Caco-2 (cell line): Measurements from ENCODE around the gene UBE2Q1. TPM values are rescaled to one million over a fixed set of nuclear protein-coding genes. Genes with fewer than 3 reads are reported as not detected.

Experiments
- BruUV-seq: library from RNA; stranded (reverse); fragments of 400-500 nt; replicated peaks from 2 replicates; lab custom pipeline; 2021; lab: Mats Ljungman, UMichigan
- CTCF ChIA-PET: fragments of 300-600 bp; sonication (Branson Sonifier 250); formaldehyde crosslinking; loops from one replicate; lab custom pipeline; 2022; ENCODE audit warnings: antibody characterized with exemption; lab: Charles Lee
- POLR2A ChIA-PET: fragments of 300-600 bp; sonication (Branson Sonifier 250); formaldehyde crosslinking; loops from one replicate; lab custom pipeline; 2022; ENCODE audit warnings: antibody characterized with exemption; lab: Charles Lee
- DNase-seq, 2 experiments: peaks; one replicate each; pipeline versions ENCODE4 v3.0.0 to v3.0.0-alpha.2; 2020 to 2022
- H3K27me3 ChIP-seq: replicated peaks from 2 replicates; pipeline ENCODE4 v1.6.0; 2011; ENCODE audit warnings: low read length; ENCODE audit not compliant: control insufficient read depth, insufficient read depth
- H3K36me3 ChIP-seq: 2 replicates; pipeline ENCODE4 v1.5.1; 2011; ENCODE audit warnings: low read length; ENCODE audit not compliant: control insufficient read depth, insufficient read depth
- H3K4me1 ChIP-seq: fragments of 250-450 bp; sonication (Bioruptor Pico); 2 replicates; pipeline ENCODE4 v1.5.1; 2020; ENCODE audit warnings: mild to moderate bottlenecking
- H3K4me3 ChIP-seq: 2 replicates; pipeline ENCODE4 v1.5.1; 2011; ENCODE audit warnings: low read depth, mild to moderate bottlenecking, control low read depth, low read length
- H3K9me3 ChIP-seq: fragments of 250-450 bp; sonication (Bioruptor Pico); 2 replicates; pipeline ENCODE4 v1.5.1; 2020; ENCODE audit warnings: mild to moderate bottlenecking, moderate library complexity
- H3K27ac Mint-ChIP-seq: one replicate; pipeline ENCODE4 v1.8.0; 2022; ENCODE audit warnings: mixed read lengths; ENCODE audit not compliant: unreplicated experiment
- H3K27me3 Mint-ChIP-seq: one replicate; pipeline ENCODE4 v1.8.0; 2022; ENCODE audit warnings: mixed read lengths; ENCODE audit not compliant: insufficient read depth, unreplicated experiment
- H3K36me3 Mint-ChIP-seq: one replicate; pipeline ENCODE4 v1.8.0; 2022; ENCODE audit warnings: mild to moderate bottlenecking, mixed read lengths; ENCODE audit not compliant: insufficient read depth, unreplicated experiment
- H3K4me1 Mint-ChIP-seq: one replicate; pipeline ENCODE4 v1.8.0; 2022; ENCODE audit warnings: low read depth, mixed read lengths; ENCODE audit not compliant: unreplicated experiment
- H3K4me3 Mint-ChIP-seq: one replicate; pipeline ENCODE4 v1.8.0; 2022; ENCODE audit warnings: mild to moderate bottlenecking, moderate library complexity, mixed read lengths; ENCODE audit not compliant: unreplicated experiment
- H3K9me3 Mint-ChIP-seq: one replicate; pipeline ENCODE4 v1.8.0; 2022; ENCODE audit warnings: mixed read lengths; ENCODE audit not compliant: unreplicated experiment
- intact Hi-C: fragments of 100-400 bp; cut with micrococcal nuclease; formaldehyde crosslinking; loops from one replicate; pipeline ENCODE4 v1.10.0; 2022; ENCODE audit not compliant: unreplicated experiment
- total RNA-seq: library from RNA; stranded (reverse); gene quantifications from 2 replicates; pipeline ENCODE4 v1.2.3, GENCODE V29; 2022
- TF ChIP-seq, protein P1 (sequence below), 2 experiments: fragments of 200-600 bp in 1 of 2; IDR thresholded peaks; 1 replicate in 1 of 2; 2 replicates in 1 of 2; pipeline versions ENCODE4 v1.5.1 to v1.8.0; 2011 to 2022; ENCODE audit warnings: antibody characterized with exemption in 1 of 2, control low read depth in 1 of 2, inconsistent platforms in 1 of 2, low read depth in 1 of 2, low read length in 1 of 2, mild to moderate bottlenecking in 1 of 2, moderate library complexity in 1 of 2; ENCODE audit not compliant: insufficient read depth in 1 of 2, severe bottlenecking in 1 of 2, unreplicated experiment in 1 of 2

The UBE2Q1 gene
- total RNA-seq, 1 experiment from 2014 or later, result 93.2 TPM

DNA sequence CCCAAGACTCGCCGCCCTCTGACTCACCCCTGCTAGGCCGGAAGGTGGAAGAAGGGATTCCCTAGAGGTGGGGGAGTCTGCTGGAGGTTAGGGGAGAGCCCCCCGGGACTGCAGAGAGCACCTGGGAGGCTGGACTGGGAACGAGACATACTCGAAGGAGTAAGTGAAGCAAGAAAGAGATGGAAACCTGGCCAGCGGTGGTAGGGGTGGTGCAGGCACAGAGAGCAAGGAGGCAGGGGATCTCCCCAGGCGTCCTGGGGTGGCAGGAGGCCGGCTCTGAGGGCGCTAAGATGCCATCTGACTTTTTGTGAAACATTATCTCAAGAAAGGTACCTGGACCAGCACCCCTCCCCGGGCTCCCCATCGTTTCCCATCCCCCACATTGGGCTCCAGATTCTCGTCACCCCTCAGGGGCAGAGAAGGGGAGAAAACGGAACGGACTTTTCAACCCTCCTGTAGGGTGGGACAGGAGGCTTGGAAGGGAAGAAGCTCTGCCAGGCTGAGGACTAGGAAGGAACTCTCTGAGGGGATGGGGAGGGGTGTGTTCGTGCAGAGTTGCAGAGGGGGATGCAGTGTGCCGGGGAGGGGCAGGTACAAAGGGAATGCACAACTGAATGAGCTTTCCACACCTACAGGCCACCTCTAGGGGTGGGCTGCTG is 9.8 kb upstream of the UBE2Q1 start:
- ChIA-PET POLR2A (no interaction called here), CTCF (interaction anchor here (0.6 to 1.4 kb wide), 4 partner anchors 9 to 88 kb away, joined by 3 to 17 read pairs (median 5); no protein-coding TSS in a partner anchor)
- no TSS peak for BruUV-seq
- Mint-ChIP-seq H3K27me3 (peaks cover 21% of the 10 kb centered on the region), H3K4me3 (peak overlapping the region; percentile 46), H3K27ac (no peak overlapping the region), H3K9me3 (no peaks in the 10 kb centered on the region), H3K4me1 (peaks cover 7% of the 10 kb centered on the region), H3K36me3 (peaks cover 4% of the 10 kb centered on the region)
- no peak for DNase-seq
- TF ChIP-seq, protein P1, sequence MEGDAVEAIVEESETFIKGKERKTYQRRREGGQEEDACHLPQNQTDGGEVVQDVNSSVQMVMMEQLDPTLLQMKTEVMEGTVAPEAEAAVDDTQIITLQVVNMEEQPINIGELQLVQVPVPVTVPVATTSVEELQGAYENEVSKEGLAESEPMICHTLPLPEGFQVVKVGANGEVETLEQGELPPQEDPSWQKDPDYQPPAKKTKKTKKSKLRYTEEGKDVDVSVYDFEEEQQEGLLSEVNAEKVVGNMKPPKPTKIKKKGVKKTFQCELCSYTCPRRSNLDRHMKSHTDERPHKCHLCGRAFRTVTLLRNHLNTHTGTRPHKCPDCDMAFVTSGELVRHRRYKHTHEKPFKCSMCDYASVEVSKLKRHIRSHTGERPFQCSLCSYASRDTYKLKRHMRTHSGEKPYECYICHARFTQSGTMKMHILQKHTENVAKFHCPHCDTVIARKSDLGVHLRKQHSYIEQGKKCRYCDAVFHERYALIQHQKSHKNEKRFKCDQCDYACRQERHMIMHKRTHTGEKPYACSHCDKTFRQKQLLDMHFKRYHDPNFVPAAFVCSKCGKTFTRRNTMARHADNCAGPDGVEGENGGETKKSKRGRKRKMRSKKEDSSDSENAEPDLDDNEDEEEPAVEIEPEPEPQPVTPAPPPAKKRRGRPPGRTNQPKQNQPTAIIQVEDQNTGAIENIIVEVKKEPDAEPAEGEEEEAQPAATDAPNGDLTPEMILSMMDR (IDR thresholded peaks at IDR 0.05; ENCODE audit: insufficient read depth in 1 of 2, low read depth in 1 of 2, low read length in 1 of 2, severe bottlenecking in 1 of 2, unreplicated experiment in 1 of 2), result no peak
- H3K27me3 ChIP-seq, result 0 out of 2 replicates have a peak, but pooled peaks cover 1% of the 10 kb centered on the region
- peaks cover 4% of the 10 kb centered on the region for H3K4me1 ChIP-seq
- H3K4me3 ChIP-seq, result peak overlapping the region; percentile 23; the same call in 1 of the 2 replicates
- no peaks in the 10 kb centered on the region for H3K36me3 ChIP-seq
- H3K9me3 ChIP-seq, result no peaks in the 10 kb centered on the region
- intact Hi-C loops, result no loop called here

DNA sequence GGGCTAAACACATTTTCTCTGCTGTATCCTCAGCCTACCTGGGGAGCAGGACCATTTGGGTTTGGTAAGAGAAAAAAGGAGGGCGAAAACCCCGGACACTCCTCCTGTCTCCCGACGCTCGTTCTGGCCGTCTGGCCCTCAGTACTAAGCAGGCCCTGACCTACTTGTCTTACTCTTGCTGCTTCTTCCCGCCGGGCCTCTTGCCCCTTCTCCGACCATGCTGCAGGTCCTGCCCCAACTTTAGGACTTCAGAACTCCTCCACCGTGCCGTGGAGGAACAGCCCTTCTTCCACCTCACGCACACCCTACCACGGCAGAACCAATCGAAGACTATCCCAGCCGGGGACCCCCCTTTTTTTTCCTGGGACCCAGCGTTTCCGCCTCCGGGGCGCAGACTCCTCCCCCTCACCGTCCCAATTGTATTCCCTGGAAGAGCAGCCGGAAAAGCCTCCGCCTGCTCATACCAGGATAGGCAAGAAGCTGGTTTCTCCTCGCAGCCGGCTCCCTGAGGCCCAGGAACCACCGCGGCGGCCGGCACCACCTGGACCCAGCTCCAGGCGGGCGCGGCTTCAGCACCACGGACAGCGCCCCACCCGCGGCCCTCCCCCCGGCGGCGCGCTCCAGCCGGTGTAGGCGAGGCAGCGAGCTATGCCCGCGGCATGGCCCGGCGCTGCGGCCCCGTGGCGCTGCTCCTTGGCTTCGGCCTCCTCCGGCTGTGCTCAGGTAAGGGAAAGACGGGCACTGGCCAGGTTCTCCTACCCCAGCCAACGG is 9.1 kb upstream of the UBE2Q1 start, which contains the start of gene CHRNB2:
Gene CHRNB2, plus strand, starts transcription at position 393 of the 771 bp plus-strand sequence. Its CDS starts 267 bp downstream, at position 660.
- TF ChIP-seq, protein P1 (IDR thresholded peaks at IDR 0.05; ENCODE audit: insufficient read depth in 1 of 2, low read depth in 1 of 2, low read length in 1 of 2, severe bottlenecking in 1 of 2, unreplicated experiment in 1 of 2), result no peak
- peak within 1 kb of the TSS; percentile 46 for H3K4me3 Mint-ChIP-seq
- Histone ChIP-seq H3K36me3 (no peaks in the 10 kb centered on the region), H3K27me3 (0 out of 2 replicates have a peak, but pooled peaks cover 1% of the 10 kb centered on the region), H3K9me3 (no peaks in the 10 kb centered on the region), H3K4me3 (peak within 1 kb of the TSS; percentile 23), H3K4me1 (peaks cover 4% of the 10 kb centered on the region)
- POLR2A ChIA-PET, result no interaction called here
- DNase-seq, result peak; percentile 61 to 89
- intact Hi-C loops, result no loop called here
- no TSS peak for BruUV-seq
- H3K4me1 Mint-ChIP-seq, result peaks cover 7% of the 10 kb centered on the region
- no peaks in the 10 kb centered on the region for H3K36me3 Mint-ChIP-seq
- CTCF ChIA-PET, result interaction anchor here (0.5 to 1.4 kb wide), 5 partner anchors 8 to 457 kb away, joined by 3 to 17 read pairs (median 6); no protein-coding TSS in a partner anchor
- H3K27me3 Mint-ChIP-seq, result peaks cover 21% of the 10 kb centered on the region
- H3K9me3 Mint-ChIP-seq, result no peaks in the 10 kb centered on the region
- no peak within 1 kb of the TSS for H3K27ac Mint-ChIP-seq

DNA sequence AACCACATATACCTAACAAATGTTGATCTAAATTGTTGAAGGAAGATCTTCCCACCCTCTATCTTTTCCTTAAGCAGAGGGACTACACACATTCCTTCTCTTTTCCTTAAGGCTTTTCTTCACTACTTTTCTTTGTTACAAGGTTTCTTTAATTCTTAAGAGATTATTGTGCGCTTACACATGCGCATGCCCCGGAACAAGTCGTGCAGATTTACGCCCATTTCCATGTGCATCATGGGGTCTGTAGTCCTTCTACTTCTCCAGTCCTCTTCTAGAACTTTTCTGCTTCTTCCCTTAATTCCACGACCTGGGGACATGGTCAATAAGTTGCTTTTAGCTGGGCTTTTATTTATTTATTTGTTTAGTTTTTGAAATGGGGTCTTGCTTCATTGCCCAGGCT is 7.4 kb upstream of the UBE2Q1 start:
- H3K27me3 ChIP-seq, result 0 out of 2 replicates have a peak, but pooled peaks cover 1% of the 10 kb centered on the region

More for the DNA sequence above, 7.4 kb upstream of the UBE2Q1 start:
- CTCF ChIA-PET, result no interaction called here
- Mint-ChIP-seq H3K9me3 (no peaks in the 10 kb centered on the region), H3K4me1 (peaks cover 7% of the 10 kb centered on the region), H3K36me3 (no peaks in the 10 kb centered on the region), H3K27me3 (peaks cover 15% of the 10 kb centered on the region), H3K4me3 (no peak overlapping the region), H3K27ac (no peak overlapping the region)
- H3K4me1 ChIP-seq, result peaks cover 4% of the 10 kb centered on the region
- POLR2A ChIA-PET, result no interaction called here
- intact Hi-C loops, result no loop called here
- BruUV-seq, result no TSS peak
- TF ChIP-seq, protein P1 (IDR thresholded peaks at IDR 0.05; ENCODE audit: insufficient read depth in 1 of 2, low read depth in 1 of 2, low read length in 1 of 2, severe bottlenecking in 1 of 2, unreplicated experiment in 1 of 2), result no peak
- H3K9me3 ChIP-seq, result no peaks in the 10 kb centered on the region
- no peak overlapping the region for H3K4me3 ChIP-seq
- no peaks in the 10 kb centered on the region for H3K36me3 ChIP-seq
- no peak for DNase-seq
